Mesendoderm (in vitro differentiated cells): ENCODE measurements around the gene AFMID.

ENCODE experiments used
- DNase-seq: peaks from one replicate; pipeline ENCODE4 v3.0.0; 2013
- H2AK5ac ChIP-seq: 2 replicates; pipeline ENCODE4 v1.6.1; 2013; ENCODE audit warnings: low read length, inconsistent platforms
- H2BK120ac ChIP-seq: 2 replicates; pipeline ENCODE4 v1.6.1; 2013; ENCODE audit warnings: low read depth, mild to moderate bottlenecking, low read length, moderate library complexity, mixed read lengths
- H2BK15ac ChIP-seq: replicated peaks from 2 replicates; pipeline ENCODE4 v1.6.1; 2013; ENCODE audit warnings: low read depth, mild to moderate bottlenecking, moderate library complexity
- H2BK5ac ChIP-seq: 2 replicates; pipeline ENCODE4 v1.6.1; 2013; ENCODE audit warnings: low read length, inconsistent platforms
- H3K18ac ChIP-seq: 2 replicates; pipeline ENCODE4 v1.6.1; 2013; ENCODE audit warnings: mild to moderate bottlenecking, low read length, mixed read lengths
- H3K23ac ChIP-seq: one replicate; pipeline ENCODE4 v1.6.1; 2013; ENCODE audit warnings: low read length
- H3K27ac ChIP-seq: 2 replicates; pipeline ENCODE4 v1.5.1; 2013; ENCODE audit warnings: low read depth, mild to moderate bottlenecking, inconsistent platforms, low read length, moderate library complexity
- H3K27me3 ChIP-seq: 2 replicates; pipeline ENCODE4 v1.6.1; 2013; ENCODE audit warnings: low read length, control low read depth, mild to moderate bottlenecking, inconsistent platforms; ENCODE audit not compliant: insufficient read depth, poor library complexity
- H3K36me3 ChIP-seq: 2 replicates; pipeline ENCODE4 v1.6.1; 2013; ENCODE audit warnings: low read length, inconsistent platforms; ENCODE audit not compliant: control insufficient read depth, insufficient read depth
- H3K4ac ChIP-seq: one replicate; pipeline ENCODE4 v1.6.1; 2013; ENCODE audit warnings: low read depth, mild to moderate bottlenecking, low read length, moderate library complexity
- H3K4me1 ChIP-seq: 2 replicates; pipeline ENCODE4 v1.6.1; 2013; ENCODE audit warnings: low read depth, low read length, inconsistent platforms; ENCODE audit not compliant: control insufficient read depth
- H3K4me2 ChIP-seq: 2 replicates; pipeline ENCODE4 v1.6.1; 2013; ENCODE audit warnings: low read length
- H3K4me3 ChIP-seq: 2 replicates; pipeline ENCODE4 v1.5.1; 2013; ENCODE audit warnings: mild to moderate bottlenecking, low read length
- H3K56ac ChIP-seq: one replicate; pipeline ENCODE4 v1.6.1; 2013; ENCODE audit warnings: low read length
- H3K79me1 ChIP-seq: 2 replicates; pipeline ENCODE4 v1.6.1; 2013; ENCODE audit warnings: low read length, inconsistent platforms
- H3K79me2 ChIP-seq: 2 replicates; pipeline ENCODE4 v1.6.1; 2013; ENCODE audit warnings: mild to moderate bottlenecking, low read length; ENCODE audit not compliant: control insufficient read depth, insufficient read depth
- H3K9ac ChIP-seq: 2 replicates; pipeline ENCODE4 v1.6.1; 2013; ENCODE audit warnings: low read length, inconsistent platforms
- H4K5ac ChIP-seq: one replicate; pipeline ENCODE4 v1.6.1; 2013; ENCODE audit warnings: low read length
- H4K8ac ChIP-seq: one replicate; pipeline ENCODE4 v1.6.1; 2013; ENCODE audit warnings: low read depth, mild to moderate bottlenecking, control low read depth, low read length, moderate library complexity
- WGBS: extraction: QIAGEN DNeasy Blood & Tissue Kit; methylation state at CpG from one replicate; pipeline ENCODE4 v1.1.7; 2013; ENCODE audit warnings: low lambda C conversion rate, missing lambda C conversion rate; ENCODE audit not compliant: insufficient coverage; ENCODE audit errors: extremely low coverage; 5-methylcytosine and 5-hydroxymethylcytosine counted together

The AFMID gene

DNA sequence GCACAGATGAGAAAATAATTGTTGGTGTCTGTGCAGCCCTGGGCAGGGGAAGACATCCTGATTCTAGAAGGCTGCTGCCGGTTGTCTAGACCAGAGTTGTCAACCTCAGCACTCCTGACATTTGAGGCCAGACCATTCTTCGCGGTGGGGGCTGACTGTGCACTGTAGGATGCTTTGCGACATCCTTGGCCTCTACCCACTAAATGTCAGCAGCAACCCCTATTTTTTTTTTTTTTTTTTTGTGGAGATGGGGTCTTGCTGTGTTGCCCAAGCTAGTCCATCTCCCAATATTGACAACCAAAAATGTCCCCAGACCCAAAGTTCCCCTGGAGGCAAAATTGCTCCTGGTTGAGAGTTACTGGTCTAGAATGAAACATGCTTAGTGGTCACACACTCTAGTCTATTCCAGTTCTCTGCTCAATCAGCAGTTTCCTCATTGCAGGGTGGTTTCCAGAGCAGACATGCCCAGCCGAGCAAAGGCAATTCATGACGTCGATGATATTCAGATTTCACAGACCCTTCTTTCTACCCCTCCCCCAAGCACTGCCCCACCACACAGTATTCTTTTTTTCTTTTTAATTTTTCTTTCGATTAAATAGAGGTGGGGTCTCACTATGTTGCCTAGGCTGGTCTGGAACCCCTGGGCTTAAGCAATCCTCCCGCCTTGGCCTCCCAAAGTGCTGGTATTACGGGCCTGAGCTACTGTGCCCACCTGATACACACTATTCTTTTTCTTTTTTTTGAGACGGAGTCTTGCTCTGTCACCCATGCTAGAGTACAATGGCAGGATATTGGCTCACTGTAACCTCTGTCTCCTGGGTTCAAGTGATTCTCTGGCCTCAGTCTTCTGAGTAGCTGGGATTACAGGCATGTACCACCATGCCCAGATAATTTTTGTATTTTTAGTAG lies 32.0 kb upstream of the AFMID start:
- no peak overlapping the region for H3K27ac ChIP-seq

DNA sequence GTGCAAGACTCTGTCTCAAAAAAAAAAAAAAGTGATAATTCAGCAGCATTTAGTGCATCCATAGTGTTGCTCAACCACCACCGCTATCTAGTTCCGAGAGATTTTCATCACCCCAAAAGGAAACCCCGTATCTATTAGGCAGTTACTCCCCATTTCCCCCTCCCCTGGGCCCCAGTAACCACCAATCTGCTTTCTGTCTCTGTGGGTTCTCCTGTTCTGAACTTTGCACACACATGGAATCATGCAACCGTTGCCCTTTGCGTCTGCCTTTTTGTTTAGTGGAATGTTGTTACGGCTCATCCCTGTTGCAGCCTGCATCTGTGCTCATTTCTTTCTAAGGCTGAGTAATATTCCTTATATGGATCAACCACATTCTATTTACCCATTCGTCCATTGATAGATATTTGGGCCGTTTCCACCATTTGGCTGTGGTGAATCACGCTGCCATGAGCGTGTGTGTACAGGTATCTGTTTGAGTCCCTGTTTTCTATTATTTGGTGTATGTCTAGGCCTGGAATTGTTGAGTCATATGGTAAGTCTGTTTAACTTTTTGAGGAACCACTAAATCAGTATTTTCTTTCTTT lies 27.5 kb upstream of the AFMID start:
- no peak overlapping the region for H3K18ac ChIP-seq
- H3K27me3 ChIP-seq = no peaks in the 10 kb centered on the region
- no peak overlapping the region for H3K4ac ChIP-seq
- H3K4me3 ChIP-seq = no peak overlapping the region
- no peak overlapping the region for H3K9ac ChIP-seq
- no peak overlapping the region for H3K23ac ChIP-seq
- no peaks in the 10 kb centered on the region for H3K36me3 ChIP-seq
- no peak overlapping the region for H4K5ac ChIP-seq
- no peak overlapping the region for H2BK15ac ChIP-seq
- no peak overlapping the region for H2BK120ac ChIP-seq
- H3K56ac ChIP-seq = no peak overlapping the region
- H3K4me2 ChIP-seq = no peak overlapping the region
- H3K79me1 ChIP-seq = no peaks in the 10 kb centered on the region
- no CpG with 5 or more reads among the region's 10 CpGs for WGBS
- no peak overlapping the region for H2BK5ac ChIP-seq
- H3K27ac ChIP-seq = no peak overlapping the region
- no peaks in the 10 kb centered on the region for H3K4me1 ChIP-seq
- DNase-seq = no peak
- H4K8ac ChIP-seq = no peak overlapping the region
- no peak overlapping the region for H2AK5ac ChIP-seq
- H3K79me2 ChIP-seq = no peaks in the 10 kb centered on the region

More for the DNA sequence above, 32.0 kb upstream of the AFMID start:
- no peak overlapping the region for H2BK5ac ChIP-seq
- H3K4me2 ChIP-seq = no peak overlapping the region
- no peaks in the 10 kb centered on the region for H3K4me1 ChIP-seq
- H3K9ac ChIP-seq = no peak overlapping the region
- no peak overlapping the region for H4K5ac ChIP-seq
- no peak overlapping the region for H3K4me3 ChIP-seq
- H3K4ac ChIP-seq = no peak overlapping the region
- no peaks in the 10 kb centered on the region for H3K36me3 ChIP-seq
- H2BK120ac ChIP-seq = no peak overlapping the region
- H3K79me2 ChIP-seq = no peaks in the 10 kb centered on the region
- no peak overlapping the region for H4K8ac ChIP-seq
- no peaks in the 10 kb centered on the region for H3K79me1 ChIP-seq
- H3K18ac ChIP-seq = no peak overlapping the region
- H3K23ac ChIP-seq = no peak overlapping the region
- WGBS = no CpG with 5 or more reads among the region's 11 CpGs
- no peak for DNase-seq
- no peak overlapping the region for H3K56ac ChIP-seq
- H2BK15ac ChIP-seq = no peak overlapping the region
- H2AK5ac ChIP-seq = no peak overlapping the region
- no peaks in the 10 kb centered on the region for H3K27me3 ChIP-seq

DNA sequence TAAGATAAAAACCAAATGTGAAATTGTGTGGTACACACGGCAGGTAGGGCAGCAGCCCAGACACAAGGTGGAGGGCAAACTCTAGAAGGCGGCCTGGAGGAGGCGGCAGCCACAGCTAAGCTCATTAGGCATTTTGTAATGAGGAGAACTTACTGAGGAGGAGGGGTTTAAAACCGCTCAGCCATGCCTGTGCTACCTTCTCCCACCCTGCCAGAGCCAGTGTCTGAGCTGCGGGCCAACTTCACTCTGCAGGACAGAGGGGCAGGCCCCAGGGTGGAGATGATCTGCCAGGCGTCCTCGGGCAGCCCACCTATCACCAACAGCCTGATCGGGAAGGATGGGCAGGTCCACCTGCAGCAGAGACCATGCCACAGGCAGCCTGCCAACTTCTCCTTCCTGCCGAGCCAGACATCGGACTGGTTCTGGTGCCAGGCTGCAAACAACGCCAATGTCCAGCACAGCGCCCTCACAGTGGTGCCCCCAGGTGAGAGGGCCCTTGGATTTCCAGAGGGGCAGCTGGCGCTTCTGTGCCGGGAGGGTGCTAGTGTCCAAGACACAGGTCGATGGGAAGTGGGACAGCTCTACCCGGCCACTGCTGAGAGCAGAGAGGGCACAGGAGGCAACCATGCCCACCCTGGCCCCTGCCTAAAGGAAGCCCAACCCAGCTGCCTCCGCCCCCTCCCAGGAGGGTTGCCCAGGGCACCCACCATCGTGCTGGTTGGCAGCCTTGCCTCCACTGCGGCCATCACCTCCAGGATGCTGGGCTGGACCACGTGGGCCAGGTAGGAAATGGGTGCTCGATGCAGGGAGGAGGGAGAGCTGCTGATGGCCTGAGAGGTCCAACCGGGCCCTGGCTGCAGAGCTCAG lies 23.0 kb upstream of the AFMID start:
- no peaks in the 10 kb centered on the region for H3K27me3 ChIP-seq
- H3K79me1 ChIP-seq = no peaks in the 10 kb centered on the region
- no peak overlapping the region for H3K18ac ChIP-seq
- no peak overlapping the region for H3K9ac ChIP-seq
- H2AK5ac ChIP-seq = no peak overlapping the region
- no peak overlapping the region for H3K27ac ChIP-seq
- no peak overlapping the region for H3K23ac ChIP-seq
- H3K4me2 ChIP-seq = no peak overlapping the region
- H4K8ac ChIP-seq = no peak overlapping the region
- WGBS = no CpG with 5 or more reads among the region's 22 CpGs
- no peaks in the 10 kb centered on the region for H3K36me3 ChIP-seq
- H3K4ac ChIP-seq = no peak overlapping the region
- H2BK15ac ChIP-seq = no peak overlapping the region
- H3K56ac ChIP-seq = no peak overlapping the region
- no peak for DNase-seq
- H2BK5ac ChIP-seq = no peak overlapping the region
- no peak overlapping the region for H4K5ac ChIP-seq
- no peak overlapping the region for H3K4me3 ChIP-seq
- H3K4me1 ChIP-seq = no peaks in the 10 kb centered on the region
- no peak overlapping the region for H2BK120ac ChIP-seq
- H3K79me2 ChIP-seq = no peaks in the 10 kb centered on the region

DNA sequence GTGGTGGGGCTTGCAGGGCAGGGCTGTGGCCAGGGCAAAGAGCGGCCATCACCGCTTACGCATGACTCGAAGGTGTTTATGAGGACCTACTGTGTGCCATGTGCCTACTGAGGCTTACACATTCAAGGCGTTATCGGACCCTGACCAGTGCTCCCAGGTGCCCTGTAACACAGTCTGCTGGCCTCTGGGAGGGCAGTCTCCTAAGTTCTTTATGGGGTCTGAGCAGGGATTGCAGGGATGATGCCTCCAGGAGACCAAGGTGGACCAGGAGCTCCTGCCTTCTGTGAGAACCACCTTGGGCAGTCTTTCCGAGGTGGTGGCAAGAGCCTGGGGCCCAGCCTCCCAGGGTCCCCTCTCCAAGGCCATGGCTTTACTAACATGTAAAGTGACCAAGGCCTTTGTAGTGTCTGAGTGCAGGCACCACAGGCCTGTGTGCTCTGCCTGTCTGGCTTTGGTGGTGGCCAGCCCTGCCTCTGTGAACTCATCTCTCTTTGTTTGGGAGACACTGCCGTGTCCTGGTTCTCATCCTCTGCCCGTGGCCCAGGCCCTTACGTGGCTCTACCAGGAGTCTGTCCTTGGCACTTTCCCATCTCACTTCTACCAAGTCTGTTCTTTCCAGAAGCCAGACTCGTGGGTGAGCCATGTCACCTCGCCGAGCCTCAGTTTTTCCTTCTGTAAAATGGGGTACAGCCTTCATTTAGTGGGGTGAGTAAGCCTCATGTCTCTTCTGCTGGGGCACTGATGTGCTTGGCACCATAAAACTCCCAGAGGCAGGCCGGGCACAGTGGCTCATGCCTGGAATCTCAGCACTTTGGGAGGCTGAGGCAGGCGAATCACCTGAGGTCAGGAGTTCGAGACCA lies 22.2 kb upstream of the AFMID start:
- H3K79me2 ChIP-seq = no peaks in the 10 kb centered on the region

DNA sequence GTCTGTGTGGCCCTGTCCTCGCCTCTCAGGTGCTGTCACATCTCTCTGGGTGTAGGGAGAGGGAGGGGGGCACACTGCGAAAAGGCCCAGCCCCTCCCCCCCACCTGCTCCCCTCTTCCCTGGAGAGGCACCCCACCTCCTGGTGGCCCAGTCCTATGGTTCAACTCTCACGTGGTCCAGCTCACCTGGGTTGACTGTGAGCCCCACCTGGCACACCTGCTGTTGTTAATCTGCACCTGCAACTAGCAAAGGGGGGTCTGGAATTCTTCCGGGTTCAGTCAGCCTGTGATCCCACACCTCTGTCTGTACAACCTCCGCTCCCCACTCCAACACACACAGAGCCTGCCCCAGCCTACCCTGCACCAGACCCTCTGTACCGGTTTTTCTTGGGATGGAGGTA lies 20.7 kb upstream of the AFMID start:
- DNase-seq = no peak
- Histone ChIP-seq H4K5ac (no peak overlapping the region), H2BK15ac (no peak overlapping the region), H2AK5ac (no peak overlapping the region), H2BK120ac (no peak overlapping the region), H3K79me1 (no peaks in the 10 kb centered on the region), H2BK5ac (no peak overlapping the region), H3K23ac (no peak overlapping the region), H3K36me3 (no peaks in the 10 kb centered on the region), H3K18ac (no peak overlapping the region), H3K79me2 (no peaks in the 10 kb centered on the region), H3K4me1 (no peaks in the 10 kb centered on the region), H4K8ac (no peak overlapping the region), H3K27me3 (no peaks in the 10 kb centered on the region), H3K56ac (no peak overlapping the region), H3K4ac (no peak overlapping the region), H3K27ac (no peak overlapping the region), H3K4me3 (no peak overlapping the region), H3K4me2 (no peak overlapping the region), H3K9ac (no peak overlapping the region)
- WGBS = no CpG with 5 or more reads among the region's 6 CpGs

More for the DNA sequence above, 22.2 kb upstream of the AFMID start:
- Histone ChIP-seq H3K27ac (no peak overlapping the region), H3K23ac (no peak overlapping the region), H2BK15ac (no peak overlapping the region), H2BK120ac (no peak overlapping the region), H3K4me1 (no peaks in the 10 kb centered on the region), H4K5ac (no peak overlapping the region), H2AK5ac (no peak overlapping the region), H2BK5ac (no peak overlapping the region), H3K18ac (no peak overlapping the region), H4K8ac (no peak overlapping the region), H3K4me2 (no peak overlapping the region), H3K27me3 (no peaks in the 10 kb centered on the region), H3K56ac (no peak overlapping the region), H3K9ac (no peak overlapping the region), H3K36me3 (no peaks in the 10 kb centered on the region), H3K79me1 (no peaks in the 10 kb centered on the region), H3K4ac (no peak overlapping the region), H3K4me3 (no peak overlapping the region)
- no peak for DNase-seq
- WGBS = no CpG with 5 or more reads among the region's 16 CpGs
